Measurements from ENCODE around the gene FGFR2.

GRCh38 chr10:121631365-121632029 lies 33.3 kb upstream of the FGFR2 start:
- no peak for TF ChIP-seq CTCF (IDR thresholded peaks at IDR 0.05)
- TF ChIP-seq POLR2A (IDR thresholded peaks at IDR 0.05) = no peak
